NCI-H2196 treated with DMSO at 0.1 percent for 48 hours (cell line): ENCODE data around the gene SCYGR4.

ENCODE experiments used
- DNase-seq: peaks from one replicate; lab custom pipeline; 2025; ENCODE audit not compliant: unreplicated experiment; lab: John Stamatoyannopoulos, UW

Gene SCYGR4

DNA sequence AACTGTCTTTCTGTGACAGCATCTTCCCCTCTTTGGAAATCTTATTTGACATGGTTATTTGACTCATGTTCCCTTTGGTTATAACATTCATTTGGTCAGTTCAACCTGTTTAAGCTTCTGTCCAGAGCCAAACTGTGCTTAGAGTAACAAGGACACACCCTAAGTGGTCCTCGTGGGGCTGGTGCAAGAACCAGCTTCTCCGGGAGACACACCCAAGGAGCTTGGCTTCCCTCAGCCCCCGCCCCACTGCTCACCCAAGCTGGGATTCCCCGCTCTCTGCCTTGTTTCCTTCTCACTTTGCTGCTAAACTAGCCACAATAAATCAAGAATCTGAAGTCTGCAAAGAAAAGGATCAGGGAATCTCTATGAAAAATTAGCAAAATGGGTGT lies 4.0 kb upstream of the SCYGR4 start:
- DNase-seq = no peak

DNA sequence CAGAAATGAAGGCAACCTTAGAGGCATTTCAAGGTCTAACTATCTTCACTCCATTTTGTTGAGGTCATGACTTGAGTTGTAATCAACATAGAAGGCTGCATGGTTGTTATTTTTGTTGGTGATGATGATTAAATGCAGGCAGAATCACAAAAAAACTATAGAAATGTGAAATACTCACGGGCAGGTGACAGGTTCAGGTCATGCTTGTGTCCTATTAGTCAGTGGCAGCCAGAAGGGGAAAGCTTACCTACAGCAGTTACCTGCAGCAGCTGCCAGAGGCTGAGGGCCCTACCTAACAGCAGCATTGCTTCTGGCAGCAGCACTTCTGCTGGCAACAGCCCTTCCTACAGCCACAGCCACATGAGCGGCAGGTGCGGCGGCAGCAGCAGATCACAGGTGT lies 3.1 kb upstream of the SCYGR4 start:
- no peak for DNase-seq

DNA sequence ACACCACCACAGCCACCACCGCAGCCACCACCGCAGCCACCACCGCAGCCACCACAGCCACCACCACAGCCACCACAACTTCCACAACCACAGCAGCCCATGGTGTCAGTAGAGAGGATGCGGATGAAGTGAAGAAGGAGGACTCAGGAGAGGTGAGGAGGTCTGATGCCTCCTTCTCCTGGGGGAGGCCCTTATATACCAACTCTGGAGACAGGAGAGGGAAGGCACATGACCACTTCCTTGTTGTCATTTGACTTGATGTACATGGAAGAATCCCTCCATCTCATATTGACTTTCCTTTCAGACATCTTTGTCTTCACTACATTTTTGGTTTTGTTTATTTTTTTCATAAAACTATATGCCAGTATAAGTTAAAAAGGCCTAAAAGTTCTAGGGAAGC lies 2.6 kb upstream of the SCYGR4 start, which contains the start of gene SCYGR3:
SCYGR3 (minus strand) TSS at position 101 of the 400 bp plus-strand sequence; CDS start at position 101, 0 bp downstream.
- DNase-seq = no peak

DNA sequence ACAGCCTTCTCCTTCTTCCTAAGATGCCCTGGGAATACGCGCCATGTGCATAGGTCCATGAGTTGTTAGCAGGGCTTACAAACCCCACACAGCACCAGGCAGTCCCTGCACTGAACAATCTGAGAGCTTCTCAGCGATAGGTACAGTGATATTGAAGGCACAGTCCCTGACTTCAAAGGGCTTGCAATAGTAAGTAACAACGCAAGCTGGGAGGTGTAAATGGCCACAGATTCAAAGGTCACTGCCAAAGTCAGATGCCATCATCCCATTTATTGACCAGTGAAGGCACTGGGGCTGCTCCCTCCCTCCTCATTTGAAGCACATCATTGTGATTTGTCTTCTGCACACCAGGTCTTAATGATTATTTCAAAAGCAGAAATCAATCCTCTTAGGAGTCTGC lies 2.1 kb upstream of the SCYGR4 start:
- DNase-seq = no peak

DNA sequence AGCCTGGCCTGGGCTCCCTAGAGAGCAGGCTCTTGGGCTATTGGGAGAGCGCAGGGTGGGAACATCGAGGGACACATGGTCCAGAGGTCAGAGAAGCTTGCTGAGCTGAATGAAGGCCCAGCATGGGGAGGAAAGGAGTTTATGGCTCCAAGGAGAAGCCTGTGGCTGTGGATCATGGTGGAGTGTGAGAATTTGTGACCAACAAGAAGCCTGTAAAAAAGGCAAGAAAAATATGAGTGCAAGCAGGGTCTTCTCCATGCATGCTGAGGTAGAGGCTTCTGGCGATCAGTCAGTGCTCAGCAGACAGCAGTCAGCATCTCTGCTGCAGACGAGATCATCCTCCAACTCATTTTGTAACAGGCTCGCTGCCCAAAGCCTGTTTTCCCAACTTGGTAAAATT lies 1.4 kb upstream of the SCYGR4 start:
- no peak for DNase-seq

DNA sequence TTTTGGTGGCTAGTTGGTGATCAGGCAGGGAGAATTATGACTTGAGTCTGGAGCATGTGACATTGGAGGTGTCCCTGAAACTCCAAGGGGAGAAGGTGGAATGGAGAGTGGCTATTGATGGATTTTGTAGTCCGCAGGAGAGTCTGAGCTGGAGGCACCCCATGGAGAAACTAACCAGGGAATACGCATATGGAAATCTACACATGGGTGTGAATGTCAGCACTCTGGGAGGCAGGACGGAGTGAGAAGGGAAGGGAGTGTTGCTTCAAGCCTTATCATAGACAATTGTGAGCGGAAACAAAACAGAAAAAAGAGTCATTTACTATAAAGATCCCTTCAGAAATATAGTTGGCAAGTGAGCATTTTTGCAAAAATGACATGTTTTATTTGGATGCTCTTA lies 667 bp upstream of the SCYGR4 start:
- DNase-seq = no peak

DNA sequence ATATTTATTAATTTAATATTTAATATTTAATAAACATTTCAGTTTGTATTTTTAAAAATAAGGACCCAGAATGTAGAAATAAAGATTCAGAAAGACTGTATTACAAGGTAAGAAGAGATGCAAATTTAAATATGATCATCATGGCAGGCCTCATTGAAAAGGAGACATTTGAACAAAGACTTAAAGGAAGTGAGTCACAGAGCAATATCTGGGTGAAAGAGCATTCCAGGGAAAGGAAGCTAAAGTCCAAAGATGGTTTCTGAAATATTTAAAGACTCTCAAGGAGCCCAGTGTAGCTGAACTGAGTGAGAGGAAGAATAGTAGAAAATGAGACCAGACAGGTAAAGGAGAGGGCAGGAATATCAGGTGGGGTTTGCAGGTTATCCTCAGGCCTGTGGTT lies 5.9 kb downstream of the SCYGR4 start:
- DNase-seq = no peak

DNA sequence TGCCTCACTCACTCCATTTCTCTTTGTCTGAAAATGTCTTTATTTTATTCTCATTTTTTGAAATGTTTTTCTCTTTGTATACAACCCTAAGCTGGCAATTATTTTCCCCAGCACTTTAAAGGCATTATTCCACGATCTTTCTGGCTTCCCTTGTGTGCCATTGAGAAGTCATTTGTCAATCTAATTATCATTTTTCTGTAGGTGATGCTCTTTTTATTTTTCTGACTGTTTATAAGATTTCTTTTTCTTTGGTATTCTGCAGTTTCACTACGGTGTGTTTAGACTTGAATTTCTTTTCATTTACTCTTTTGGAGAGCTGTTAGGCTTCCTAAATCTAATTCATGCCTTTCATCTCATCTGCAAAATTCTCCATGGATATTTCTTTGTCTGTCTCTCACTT lies 8.1 kb downstream of the SCYGR4 start:
- DNase-seq = no peak

DNA sequence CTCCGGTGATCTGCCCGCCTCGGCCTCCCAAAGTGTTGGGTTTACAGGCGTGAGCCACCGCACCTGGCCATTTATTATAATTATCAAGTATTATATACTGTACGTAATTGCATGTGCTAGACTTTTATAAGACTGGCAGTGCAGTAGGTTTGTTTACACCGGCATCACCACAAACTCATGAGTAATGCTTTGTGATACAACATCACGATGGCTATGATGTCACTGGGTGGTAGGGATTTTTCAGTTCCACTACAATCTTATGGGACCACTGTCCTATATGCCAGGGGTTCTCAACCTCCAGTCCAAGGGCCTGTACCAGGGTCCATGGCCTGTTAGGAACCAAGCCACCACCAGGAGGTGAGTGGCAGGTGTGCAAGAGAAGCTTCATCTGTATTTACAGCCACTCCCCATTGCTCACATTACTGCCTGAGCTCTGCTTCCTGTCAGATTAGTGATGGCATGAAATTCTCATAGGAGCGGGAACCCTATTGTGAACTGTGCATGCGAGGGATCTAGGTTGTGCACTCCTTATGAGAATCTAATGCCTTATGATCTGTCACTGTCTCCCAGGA lies 9.4 kb downstream of the SCYGR4 start:
- no peak for DNase-seq

DNA sequence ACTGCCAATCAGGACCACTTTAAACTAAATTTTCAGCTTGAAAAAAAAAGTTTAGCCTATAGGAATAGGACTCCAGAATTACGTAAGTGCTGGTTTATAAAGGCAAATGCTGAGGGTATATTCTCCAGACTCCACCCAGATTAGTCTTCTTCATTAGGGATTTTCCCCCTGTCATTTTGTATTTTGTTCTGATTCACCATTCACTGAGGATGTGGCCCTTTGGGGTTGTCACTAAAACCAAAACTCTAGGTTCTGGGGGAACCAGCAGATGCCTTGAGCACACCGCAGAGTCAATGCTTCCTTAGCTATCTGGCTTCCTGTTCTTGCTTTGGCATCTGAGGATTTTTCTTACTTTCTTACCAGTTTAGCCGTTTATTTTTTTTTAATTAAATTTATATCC lies 10.5 kb downstream of the SCYGR4 start:
- no peak for DNase-seq

DNA sequence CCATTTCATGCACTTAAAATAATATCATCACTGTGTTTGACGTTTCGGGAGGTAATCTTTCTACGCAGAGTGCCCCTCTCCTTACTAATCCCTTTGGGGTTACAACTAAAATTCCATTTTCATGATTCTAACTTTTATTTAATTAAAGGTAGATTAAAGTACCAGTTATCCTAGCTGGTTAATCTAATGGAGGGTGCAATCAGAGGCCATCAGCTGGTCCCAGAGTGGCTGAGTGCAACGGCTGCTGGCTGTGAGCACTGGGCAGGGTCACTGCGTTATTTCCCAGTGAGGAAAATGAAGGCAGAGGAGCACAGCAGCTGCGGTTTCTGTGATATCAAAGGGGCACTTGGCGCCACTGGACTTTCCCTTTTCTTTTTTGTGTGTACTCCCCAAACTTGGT lies 12.1 kb downstream of the SCYGR4 start:
- no peak for DNase-seq

DNA sequence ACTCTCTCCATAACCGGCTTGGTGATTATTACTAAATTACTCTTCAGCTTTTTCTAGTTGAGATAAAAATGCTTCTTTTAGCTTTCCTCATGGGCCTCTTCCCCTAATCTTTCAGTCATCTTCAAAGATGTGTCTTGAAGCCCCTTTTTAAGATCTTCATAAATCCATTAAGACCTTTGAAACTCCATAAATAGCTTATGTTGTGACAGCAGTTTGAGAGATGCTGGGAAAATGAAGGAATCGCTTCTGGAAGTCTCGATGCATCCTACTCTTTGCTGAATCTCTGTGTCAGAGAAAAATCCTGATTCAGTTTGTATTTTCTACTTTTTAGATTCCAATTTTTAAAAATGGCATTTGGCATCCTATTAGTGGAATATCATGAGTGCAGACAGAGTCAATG lies 13.0 kb downstream of the SCYGR4 start:
- DNase-seq = no peak

DNA sequence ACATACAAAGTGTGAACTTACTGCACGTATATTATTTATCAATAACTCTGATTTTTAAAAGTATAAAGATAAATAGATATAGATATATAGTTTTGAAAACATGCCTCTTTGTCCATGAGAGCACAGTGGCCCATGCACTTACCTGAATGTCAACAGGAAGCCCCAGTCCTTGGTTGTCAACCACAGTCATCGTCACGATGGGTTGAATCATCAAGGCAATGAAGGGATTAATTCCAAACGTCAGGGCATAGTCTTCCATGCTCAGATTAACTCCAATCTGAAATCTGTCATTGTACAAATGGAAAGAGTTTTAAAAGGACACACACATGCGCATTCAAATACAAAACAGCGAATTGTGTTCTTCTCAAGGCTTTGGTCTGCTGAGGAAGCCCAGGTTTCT lies 15.5 kb downstream of the SCYGR4 start:
- DNase-seq = no peak

DNA sequence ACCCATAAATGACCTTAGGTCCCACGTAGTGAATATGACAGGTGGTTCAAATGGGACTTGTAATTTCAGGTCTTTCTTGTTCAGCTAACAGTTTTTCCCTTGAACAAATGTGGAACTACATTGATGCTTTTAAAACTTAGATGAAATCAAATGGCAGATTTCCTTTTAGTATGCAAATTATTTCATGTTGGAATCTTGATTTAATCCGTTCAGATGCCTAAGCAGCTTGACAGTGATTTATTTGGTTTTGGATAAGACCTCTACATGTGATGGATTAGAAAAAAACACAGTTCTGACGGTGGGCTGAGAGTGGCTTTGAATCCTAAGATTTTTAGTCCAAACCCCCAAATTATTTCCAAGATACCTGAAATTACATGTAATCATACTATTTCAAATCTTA lies 16.9 kb downstream of the SCYGR4 start:
- DNase-seq = no peak

DNA sequence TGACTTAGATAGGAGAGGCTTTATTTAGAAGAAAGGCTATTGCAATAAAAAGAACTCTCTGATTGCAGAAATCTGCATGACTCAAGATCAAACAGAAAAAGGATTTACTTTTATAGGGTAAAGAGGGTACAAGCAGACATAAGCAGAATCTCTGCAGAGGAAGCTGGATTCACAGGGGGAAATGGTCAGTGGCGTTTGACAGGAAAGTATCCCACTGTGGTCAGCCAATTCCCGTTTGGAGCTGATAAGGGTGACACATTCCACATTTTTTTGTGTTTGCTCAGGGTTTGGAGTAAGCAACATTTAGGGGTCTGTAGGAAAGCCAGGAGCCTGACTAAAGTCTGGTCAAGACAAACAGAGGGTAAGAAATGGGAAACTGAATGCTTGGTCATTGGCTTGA lies 25.4 kb downstream of the SCYGR4 start:
- no peak for DNase-seq

DNA sequence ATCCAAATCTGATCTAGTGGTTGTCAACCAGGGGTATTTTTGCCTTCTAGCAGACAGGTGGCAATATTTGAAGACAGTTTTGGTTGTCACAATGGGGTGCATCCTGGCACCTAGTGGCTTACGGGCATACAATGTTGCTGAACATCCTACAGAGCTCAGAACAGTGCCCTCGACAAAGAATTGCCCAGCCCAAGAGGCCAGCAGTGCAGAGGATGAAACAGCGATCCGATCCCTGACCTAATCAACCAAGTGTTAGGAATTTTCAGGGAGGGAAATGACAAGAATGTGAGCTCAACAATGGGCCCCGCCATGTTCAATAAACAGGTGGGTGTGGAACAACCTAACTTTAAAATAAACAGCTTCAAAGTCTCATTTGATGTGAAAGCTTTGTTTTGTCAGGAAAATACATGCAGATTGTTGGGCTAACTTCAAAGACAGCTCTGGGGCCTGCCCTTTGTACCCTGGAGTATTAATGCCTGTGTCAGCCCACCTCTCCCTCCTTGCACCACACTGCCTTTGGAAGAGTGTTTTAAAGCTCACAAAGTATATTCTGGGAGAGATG lies 26.8 kb downstream of the SCYGR4 start:
- no peak for DNase-seq

DNA sequence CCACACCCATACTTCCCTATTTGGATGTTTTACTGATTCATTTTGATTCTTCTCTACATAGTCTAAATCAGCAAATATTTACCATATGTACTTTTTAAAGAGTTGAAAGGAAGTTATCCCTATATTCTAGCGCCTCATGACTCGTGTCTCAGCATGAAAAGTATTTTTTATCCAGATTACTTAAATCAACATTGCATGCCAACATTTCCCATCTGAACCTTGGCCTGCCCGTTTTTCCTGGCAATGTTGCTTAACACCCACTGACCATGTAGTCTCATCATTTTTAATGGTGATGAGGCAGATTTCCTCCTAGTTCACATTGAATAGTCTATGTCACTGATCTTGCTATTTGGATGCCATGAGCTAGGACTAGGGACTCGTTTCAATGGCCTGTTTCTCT lies 36.1 kb downstream of the SCYGR4 start:
- no peak for DNase-seq

DNA sequence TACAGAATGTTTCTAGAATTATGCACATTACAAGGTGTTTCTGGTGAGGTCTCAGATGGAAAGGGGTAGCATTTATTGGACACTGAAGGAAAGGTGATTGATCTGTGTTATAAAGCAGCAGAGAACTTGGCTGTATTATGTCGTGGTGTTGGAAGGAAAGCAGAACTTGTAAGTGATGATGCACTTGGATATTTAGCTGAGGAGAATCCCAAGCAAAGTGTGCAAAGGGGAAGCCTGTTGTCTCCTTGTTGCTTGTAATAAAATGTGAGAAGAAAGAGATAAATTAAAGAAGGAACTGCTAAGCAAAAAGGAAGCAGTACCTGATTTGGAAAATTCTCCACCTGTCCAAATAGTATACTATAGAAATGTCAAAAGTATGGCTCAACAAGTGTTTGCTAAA lies 37.1 kb downstream of the SCYGR4 start:
- DNase-seq = no peak

DNA sequence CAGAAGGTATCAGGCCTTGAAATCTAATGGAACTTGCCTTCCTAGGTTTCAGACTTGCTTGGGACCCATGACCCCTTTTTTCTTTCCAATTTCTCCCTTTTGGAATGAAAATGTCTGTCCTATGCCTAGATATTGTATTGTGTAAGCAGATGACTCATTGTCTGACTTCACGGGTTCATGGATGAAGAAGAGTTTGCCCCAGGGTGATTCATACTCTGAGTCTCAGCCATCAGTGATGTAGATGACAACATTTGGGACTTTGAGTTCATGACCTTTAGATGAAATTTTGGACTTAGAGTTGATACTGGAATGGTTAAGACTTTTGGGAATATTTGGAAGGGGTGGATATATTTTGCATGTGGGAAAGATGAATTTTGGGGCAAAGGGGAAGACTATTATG lies 38.2 kb downstream of the SCYGR4 start:
- no peak for DNase-seq

DNA sequence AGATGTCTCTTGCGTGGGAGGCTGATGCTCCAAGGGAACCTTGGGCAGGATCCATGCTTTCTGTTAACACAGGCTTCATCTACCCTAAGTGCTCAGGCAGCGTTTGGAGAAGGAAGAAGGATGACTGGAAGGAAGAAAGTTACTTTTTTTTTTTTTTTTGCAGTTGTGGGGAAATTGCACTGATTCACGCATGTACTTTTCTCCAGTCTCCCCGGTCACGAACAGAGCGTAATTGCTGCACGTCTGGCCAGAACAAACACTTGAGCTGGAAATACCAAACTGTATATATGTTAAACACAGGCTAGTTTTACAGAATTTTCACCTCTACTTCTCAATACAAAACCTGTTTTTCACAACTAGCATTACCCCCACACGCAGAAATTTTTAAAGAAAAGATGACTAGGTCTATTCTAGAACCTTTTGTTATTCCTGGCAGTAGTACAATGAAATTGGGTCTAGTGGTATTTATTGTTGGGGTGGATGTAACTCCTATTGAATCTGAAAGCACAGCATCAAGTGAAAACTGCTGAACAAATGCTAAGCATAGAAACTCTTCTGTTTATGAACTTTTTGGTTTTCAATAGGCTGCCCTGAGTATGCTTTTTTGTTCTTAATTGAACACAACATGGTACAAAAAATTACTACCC lies 40.0 kb downstream of the SCYGR4 start:
- no peak for DNase-seq

DNA sequence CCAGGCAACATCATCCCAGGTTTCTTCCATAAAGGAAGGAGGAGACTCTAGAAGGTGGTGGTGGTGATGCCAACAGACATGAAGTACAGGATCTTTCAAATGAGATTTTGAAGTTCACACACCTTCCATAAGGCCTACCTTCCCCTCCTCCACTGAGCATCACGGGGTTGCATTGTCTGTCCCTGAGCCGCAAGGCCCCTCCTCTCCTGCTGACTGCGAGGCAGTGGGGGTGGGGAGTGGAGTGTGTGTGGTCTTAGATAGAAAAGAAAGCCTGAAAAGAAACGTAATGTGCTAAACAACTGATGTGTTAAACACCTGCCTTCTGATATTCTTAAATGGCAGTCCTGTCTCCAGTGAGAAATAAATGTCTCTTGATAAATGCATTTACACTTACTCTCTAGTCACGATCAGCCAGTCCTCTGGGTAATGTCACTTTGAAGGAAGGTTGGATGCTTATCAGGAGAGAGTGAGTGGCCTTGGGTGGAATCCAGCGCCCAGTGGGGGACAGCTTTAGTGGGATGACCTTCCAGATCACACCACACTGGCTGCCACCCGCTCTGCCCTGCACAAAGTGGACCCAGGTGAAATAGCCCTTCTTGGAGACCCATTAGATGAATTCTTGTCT lies 43.8 kb downstream of the SCYGR4 start:
- no peak for DNase-seq

DNA sequence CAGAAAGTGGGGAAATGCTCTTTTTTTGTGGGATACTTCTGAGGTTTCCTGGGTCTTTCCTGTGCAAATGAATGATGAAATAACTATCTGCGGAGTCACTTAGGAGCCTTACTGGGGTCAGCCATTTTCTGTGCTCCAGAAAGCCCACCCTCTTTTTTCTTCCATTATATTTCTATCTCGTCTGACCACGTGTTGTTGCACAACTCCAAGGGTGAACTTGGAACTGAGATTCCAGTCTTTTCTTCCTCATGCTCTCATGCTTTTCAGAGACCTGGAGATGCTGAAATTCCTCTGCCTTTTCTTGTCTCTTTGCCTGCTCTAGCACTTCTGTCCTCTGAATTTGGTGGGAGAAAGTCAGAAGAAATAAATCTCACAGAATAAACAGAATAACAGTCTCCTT lies 44.5 kb downstream of the SCYGR4 start:
- DNase-seq = no peak
